ENCODE results near the gene ADM. TPM values are rescaled to one million over a fixed set of nuclear protein-coding genes. Genes with fewer than 3 reads are reported as not detected.

The ADM gene
- total and polyA plus RNA-seq, 2 donors (not counting 3 experiments of a cell fraction or from before 2014, with no cell fraction given) = 45.3 to 55.5 TPM

DNA sequence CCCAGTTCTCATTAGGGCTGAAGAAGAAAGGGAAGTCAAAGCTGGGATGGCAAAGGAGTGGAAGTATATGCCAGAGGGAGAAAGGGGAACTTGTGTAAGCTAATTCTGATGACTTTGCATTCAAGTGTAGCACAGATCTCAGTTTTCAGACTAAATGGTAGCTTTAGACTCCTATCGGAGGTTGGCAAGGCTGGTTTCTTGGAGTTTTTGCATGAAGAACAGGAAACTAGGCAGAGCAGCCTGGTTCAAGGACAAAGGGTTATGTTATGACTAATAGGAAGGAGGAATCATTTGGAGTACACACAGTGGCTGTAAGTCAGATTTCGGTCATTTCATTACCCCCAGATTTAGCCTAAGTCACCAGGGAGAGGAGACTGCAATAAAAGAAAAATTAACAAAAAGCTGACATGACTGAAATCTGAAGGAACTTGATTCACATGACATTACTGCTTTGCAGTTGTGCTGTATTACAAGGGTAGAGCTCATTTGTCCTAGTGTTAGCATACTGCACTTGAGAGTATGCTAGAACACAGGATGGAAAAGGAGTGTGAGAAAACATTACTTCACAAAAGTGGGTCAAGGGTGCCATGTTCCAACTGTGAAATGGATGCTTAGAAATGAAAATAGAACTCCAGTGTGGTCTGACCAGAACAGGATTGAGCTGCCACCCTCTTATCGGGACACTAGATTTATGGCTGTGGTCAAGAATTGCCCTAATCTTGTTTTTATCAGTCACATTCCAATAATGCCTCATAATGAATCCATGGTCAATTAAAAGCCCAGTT, 23.6 kb downstream of the ADM start:
- H3K27ac ChIP-seq (ENCODE audit: insufficient read depth, low read depth, low read length) = peak overlapping the region; percentile 84
- H3K9me1 ChIP-seq (replicated peaks; ENCODE audit: control insufficient read depth, extremely low read depth, insufficient read depth, low read length) = no peaks in the 10 kb centered on the region
- TF ChIP-seq POLR2A (IDR thresholded peaks at IDR 0.05; ENCODE audit: low read depth, low read length) = peak; percentile 43
- peak; percentile 70 for TF ChIP-seq JUN (IDR thresholded peaks at IDR 0.05; ENCODE audit: borderline replicate concordance, insufficient read depth, insufficient read length, low read depth)
- no peak for TF ChIP-seq MYC (IDR thresholded peaks at IDR 0.05; ENCODE audit: low read depth, low read length)
- no peak for TF ChIP-seq EZH2 (IDR thresholded peaks at IDR 0.05; ENCODE audit: borderline replicate concordance, low read depth, low read length, severe bottlenecking)
- no peak for TF ChIP-seq MAX (IDR thresholded peaks at IDR 0.05; ENCODE audit: insufficient read depth, insufficient read length)
- peak; percentile 78 for TF ChIP-seq FOS (IDR thresholded peaks at IDR 0.05; ENCODE audit: borderline replicate concordance, insufficient read depth, low read length)
- peak; percentile 70 for TF ChIP-seq POLR2AphosphoS5 (IDR thresholded peaks at IDR 0.05; ENCODE audit: insufficient read depth, low read depth, low read length)
- peak; percentile 91 for TF ChIP-seq GATA2 (IDR thresholded peaks at IDR 0.05; ENCODE audit: insufficient read depth, insufficient read length, low read depth, low read length)
- TF ChIP-seq CTCF (IDR thresholded peaks at IDR 0.05; ENCODE audit: extremely low read depth in 1 of 2, insufficient read depth in 1 of 2, low read depth in 1 of 2, low read length in 2 of 2) = no peak
- H3K27me3 ChIP-seq (ENCODE audit: control insufficient read depth in 2 of 2, insufficient read depth in 2 of 2, low read length in 2 of 2) = no peaks in the 10 kb centered on the region
- ChIA-PET POLR2A (interaction anchor here (0.5 to 1.6 kb wide), 5 partner anchors 21 to 468 kb away, joined by 4 to 6 read pairs (median 5); partner anchors contain the start of gene ADM), CTCF (interaction anchor here (0.9 to 8.8 kb wide), 10 partner anchors 9 to 570 kb away, joined by 3 to 203 read pairs (median 4); no protein-coding TSS in a partner anchor)
- H3K36me3 ChIP-seq (ENCODE audit: control insufficient read depth in 2 of 2, extremely low read depth in 1 of 2, insufficient read depth in 2 of 2, low read length in 2 of 2) = no peaks in the 10 kb centered on the region
- intact Hi-C loops (cut with micrococcal nuclease) (loop anchor here (1.0 to 10.0 kb wide), 5 partner anchors 24 to 1314 kb away; no protein-coding TSS in a partner anchor), dilution Hi-C loops (cut with MboI; ENCODE audit: extremely low pct_ligation_motif_present, low sequenced_read_pairs) (no loop called here)
- DNase-seq (ENCODE audit: low read depth, low spot score) (peak; percentile 94), FAIRE-seq (peak; percentile 76)
- peak overlapping the region in 1 of 3 experiments; percentile 14 for H3K4me3 ChIP-seq (replicated peaks in 1 of 3; ENCODE audit: insufficient read depth in 1 of 3, low read depth in 1 of 3, low read length in 3 of 3)
- H3K79me2 ChIP-seq (ENCODE audit: control insufficient read depth, insufficient read depth, low read length) = no peaks in the 10 kb centered on the region
- H3K4me1 ChIP-seq (ENCODE audit: control insufficient read depth, extremely low read depth, insufficient read depth, low read length) = peaks cover 67% of the 10 kb centered on the region
- H4K20me1 ChIP-seq (replicated peaks; ENCODE audit: control insufficient read depth, extremely low read depth, insufficient read depth, low read length) = no peaks in the 10 kb centered on the region
- H3K9me3 ChIP-seq (replicated peaks; ENCODE audit: control insufficient read depth, insufficient read depth, low read length) = no peaks in the 10 kb centered on the region
- no peak overlapping the region for H2AFZ ChIP-seq (ENCODE audit: low read depth, low read length)
- no TSS peak for BruUV-seq (replicated peaks)
- H3K4me2 ChIP-seq (ENCODE audit: insufficient read depth, low read length) = peak overlapping the region; percentile 77
- H3K9ac ChIP-seq (replicated peaks; ENCODE audit: extremely low read depth, insufficient read depth, low read length) = peak overlapping the region; percentile 28

Data from endothelial cell of umbilical vein (primary cell).